Middle frontal gyrus (tissue), 1 donor: ENCODE results near the gene CABP4.

Source experiments
- DNase-seq: peaks from one replicate; pipeline ENCODE4 v3.0.0-alpha.2; 2015; ENCODE audit warnings: low spot score; ENCODE audit errors: extremely low spot score

Gene CABP4

DNA sequence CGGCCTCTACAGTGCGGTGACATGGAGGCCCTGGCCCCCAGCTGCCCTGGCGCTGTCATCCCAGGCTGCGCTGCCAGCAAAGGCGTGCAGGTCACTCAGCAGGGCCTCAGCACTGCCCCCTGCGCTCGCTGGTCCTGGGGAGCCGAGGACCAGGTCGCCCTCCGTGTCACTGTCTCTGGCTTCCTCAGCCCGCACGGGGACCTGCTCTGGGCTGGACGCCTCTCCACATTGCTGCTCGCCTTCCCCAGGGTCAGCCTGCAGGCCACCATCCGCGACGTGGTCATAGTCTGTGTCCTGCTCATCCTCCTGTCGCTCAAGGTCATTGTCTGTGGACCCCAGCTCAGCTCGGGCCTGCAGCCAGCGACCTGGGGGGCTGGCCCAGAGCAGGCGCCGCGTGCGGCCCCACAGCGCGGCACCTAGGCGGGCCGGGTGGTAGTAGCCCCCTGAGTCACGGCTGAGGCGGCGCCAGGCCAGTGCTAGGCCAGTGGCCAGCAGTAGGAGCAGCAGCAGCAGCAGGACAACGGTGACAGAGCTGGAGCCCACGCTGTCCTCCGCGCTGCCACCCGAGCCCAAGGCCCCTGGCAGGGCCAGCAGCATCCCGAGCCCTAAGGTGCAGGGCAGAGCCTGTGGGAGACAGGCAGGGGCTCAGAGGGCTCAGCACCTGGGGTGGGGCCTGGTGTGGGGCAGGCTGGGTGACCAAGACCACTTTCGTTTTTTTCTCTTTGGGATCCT is 19.3 kb upstream of the CABP4 start:
- no peak for DNase-seq

DNA sequence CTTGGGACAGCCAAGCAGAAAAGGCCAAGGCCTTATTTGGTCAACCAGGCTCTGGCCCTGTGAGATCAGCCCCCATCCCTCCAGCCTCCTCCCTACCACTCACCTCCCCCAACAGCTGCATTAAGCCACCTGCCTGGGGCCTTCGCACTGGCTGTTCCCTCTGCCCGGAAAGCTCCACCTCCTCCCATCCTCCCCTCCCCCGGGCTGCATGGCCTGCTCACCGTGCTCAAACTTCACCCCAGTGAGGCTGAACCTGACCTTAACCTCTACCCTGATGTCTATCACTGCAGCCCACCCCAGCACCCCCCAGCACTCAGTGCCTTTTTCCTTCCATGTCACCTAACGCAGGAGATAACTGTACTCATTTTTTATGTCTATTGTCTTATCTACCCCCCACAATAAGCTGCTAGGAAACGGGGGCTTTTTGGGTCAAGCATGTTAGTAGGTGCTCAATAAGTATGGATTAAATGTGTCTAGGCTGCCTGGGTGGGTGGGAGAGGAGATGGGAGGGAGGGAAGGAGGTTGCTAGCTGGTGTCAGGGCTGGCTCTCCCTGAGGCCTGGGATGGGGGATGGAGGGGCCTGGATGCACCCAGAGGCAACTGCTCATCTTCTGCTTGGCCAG is 18.6 kb upstream of the CABP4 start:
- no peak for DNase-seq

DNA sequence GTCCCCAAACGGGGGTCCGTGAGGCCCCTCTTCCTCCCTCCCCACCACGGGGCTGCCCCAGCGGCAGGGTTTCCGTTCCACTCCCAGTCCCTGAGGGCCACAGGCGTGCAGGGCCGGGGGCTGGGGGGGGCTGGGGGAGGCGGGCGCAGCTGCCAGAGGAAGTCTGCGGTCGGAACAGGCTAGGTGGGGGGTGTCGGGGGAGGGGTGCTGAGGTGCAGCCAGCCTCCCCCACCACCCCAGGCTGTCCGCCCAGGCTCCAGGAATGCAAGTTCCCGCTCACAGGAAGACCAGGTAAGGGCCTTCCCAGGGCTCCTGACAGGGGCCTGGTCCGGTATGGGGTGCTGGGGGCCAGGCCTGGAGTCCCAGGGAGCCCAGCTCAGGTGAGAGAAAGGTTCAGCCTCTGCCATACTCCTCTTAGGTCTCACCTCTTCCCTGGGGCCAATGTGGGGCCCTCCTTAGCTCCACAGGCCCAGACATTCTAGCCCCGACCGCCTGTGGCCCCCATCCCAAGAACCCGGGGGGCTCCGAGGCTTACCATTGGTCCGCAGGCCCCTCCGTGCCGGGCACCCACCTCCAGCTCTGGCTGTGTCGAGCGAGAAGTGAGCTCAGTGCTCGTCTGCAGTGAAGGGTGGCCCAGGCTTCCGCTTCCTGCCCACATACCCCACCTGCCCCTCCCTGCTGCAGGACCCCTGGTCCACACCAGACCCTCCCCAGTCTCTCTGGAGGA is 17.9 kb upstream of the CABP4 start, which contains the start of gene PTPRCAP:
PTPRCAP (minus strand) TSS at position 601 of the 727 bp plus-strand sequence; CDS start at position 538, 63 bp downstream.
- DNase-seq, result no peak

DNA sequence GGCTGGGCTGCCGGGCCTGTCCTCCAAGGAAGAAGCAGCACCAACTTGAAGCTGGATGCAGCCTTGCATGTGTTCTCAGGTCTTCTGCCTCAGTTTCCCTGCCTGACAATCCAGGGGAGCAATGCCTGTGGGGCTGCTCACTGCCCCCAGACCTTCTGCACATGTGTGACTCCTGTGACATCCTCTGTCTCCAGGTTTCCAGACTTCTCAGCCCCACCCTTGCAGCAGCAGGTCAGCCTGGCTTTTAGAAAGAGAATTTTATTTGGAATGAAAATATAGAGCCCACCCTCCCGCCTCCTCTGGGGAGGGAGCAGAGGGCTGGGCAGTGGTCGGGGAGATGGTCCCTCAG is 17.4 kb upstream of the CABP4 start:
- no peak for DNase-seq

DNA sequence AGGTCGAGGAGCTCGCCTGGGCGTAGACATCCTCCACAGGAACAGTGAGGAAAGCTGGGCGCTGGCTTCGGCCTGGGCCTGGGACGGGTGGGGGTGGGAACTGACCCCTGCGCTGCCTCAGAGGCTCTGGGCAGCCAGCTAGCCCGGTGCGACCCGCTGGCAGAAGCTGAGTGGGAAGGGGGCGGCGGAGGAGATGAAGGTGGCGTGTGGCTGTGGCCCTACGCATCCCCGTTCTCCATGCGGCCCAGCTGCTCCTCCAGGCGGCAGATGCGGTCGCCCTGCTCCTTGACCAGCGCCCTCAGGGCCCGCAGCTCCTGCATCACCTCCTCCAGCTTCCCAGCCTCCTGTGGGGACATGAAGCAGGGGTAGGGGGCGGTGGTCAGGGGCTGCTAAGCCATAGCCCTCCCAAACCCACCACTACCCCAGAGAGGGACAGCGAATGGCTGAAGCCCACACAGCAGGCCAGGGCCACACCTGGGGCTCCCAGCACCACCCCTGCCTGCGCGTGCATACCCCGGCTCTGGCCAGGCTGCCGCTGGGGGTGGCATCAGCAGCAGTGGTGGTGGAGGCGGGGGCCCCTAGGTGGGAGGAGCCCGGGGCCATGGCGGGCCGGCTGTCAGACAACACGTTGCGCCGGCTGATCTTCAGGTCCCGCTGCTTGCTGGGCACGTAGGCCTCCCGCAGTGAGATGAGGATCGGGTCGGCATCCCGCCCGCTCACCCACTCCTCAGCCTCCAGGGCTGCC is 16.8 kb upstream of the CABP4 start:
- no peak for DNase-seq

DNA sequence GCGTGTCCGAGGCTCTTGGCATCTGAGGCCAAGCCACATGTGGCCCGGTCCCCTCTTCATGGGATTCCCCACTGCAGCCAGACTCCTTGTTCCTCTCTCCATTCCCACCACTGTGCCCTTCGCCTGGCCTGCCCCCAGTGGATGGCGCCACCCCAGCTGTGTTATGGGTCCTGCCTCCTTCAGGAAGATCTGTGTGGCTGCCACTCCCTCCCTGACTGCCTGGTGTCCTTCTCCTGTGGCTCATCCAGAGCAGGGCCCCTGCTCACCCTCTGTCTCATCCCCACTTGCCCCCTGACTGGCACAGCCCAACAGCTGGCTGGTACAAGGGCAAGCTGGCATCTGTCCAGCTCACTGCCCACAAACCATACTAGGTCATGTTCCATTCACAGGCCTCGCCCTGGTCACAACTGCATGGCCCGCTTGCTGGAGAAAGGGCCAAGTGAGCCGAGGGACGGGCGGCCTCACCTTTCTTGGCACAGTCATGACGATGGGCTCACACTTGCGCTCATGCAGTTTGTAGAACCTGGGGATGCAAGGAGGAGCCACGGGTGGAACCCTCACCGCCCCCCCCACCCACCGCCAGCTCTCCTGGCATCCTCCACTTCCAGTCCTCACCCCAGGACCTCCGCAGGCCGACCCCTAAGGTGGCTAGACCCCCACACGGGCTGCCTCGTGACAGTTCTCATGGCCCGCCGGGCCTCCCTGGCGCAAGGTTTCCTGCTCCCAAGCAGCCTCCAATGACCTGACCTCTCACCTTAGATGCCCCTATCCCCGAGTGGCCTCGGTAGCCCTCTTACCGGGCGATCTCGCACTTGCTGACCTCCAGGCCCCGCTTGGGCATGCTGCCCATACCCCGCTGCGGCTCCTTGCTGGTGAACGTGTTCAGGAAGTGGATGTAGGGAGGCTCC is 15.6 kb upstream of the CABP4 start:
- no peak for DNase-seq

DNA sequence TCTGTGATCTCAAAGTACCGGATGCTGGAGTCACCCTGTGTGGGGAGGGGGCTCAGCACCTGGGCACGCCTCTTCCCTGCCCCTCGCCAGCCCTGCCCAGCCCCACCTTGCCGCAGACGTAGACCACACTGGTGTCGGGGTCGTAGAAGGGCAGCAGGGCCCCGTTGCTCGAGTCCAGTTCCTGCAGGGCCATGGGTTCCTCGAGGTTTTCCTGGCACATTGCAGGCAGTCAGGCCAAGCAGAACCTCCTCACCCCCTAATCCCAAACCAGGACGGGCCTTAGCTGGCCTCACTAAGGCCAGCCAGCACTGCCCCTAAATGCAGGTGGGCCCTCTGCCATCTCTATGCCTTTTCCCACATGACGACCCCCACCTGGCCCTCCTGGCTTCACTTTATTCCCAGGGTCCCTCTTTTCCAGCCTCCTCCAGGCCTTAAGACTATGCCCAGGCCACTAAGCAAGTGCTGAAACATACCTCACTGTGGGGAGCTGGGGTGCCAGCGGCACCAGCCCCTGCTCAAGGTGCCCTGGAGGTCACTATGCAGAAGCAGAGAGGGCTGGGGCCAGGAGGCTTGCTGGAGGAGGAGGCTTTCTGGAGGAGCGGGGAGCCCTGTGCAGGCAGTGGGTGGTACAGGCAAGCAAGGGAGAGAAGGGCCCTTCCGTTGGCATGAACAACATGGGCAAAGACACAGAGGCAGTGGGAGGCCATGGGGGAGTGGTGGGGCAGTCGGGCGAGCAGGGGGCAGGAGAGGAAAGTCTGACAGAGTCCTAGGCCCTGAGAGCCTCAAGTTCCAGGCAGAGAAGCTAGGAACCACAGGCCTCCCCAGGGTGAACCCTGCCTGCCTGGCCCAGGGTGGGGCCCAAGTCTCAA is 14.7 kb upstream of the CABP4 start:
- no peak for DNase-seq

DNA sequence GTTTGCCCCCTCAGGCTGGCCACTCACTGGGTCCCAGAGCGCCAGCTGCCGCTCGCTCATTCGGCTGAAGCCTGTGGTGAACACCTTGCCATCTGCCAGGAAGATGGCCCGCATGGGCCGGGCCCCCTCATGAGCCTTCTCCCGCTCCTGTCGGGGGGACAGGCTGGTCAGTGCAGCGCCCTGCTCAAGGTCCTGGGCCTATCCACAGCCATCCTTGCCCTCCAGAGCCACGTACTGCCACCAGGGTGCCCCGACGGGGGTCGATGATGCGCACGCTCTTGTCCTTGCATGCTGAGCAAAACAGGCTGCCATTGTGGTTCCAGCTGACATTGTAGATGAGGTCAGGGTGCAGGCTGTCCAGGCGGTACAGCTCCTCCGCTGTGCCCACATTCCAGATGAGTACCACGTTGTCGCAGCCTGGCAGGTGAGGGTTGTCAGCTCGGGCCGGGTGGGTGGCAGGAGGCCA is 14.0 kb upstream of the CABP4 start:
- no peak for DNase-seq

DNA sequence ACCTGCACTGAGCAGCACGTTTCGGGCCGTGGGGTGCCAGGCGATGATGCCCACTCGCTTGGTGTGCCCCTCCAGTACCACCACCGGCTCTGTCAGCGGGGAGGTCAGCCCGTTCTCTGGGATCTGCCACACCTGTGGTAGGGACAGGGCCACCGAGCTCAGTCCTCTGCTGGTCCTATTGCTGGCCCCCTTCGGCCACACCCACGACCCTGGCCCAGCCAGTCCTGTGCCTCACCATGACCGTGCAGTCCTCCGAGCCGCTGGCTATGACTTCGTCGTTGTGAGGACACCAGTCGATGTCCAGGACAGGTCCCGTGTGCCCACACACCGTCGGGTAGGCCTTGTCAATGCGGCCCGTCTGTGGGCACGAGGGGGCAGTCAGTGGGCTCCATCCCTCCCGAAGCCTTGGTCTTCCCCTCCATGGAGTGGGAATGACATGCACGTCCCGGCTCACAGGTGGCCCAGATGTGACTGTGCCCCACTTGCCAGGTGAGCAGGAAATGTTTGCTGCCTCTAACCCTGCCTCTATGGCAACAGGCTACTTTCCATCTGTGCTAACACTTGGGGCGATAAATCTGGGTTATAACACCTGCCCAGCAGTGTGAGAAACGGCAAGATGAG is 13.3 kb upstream of the CABP4 start:
- DNase-seq, result no peak

DNA sequence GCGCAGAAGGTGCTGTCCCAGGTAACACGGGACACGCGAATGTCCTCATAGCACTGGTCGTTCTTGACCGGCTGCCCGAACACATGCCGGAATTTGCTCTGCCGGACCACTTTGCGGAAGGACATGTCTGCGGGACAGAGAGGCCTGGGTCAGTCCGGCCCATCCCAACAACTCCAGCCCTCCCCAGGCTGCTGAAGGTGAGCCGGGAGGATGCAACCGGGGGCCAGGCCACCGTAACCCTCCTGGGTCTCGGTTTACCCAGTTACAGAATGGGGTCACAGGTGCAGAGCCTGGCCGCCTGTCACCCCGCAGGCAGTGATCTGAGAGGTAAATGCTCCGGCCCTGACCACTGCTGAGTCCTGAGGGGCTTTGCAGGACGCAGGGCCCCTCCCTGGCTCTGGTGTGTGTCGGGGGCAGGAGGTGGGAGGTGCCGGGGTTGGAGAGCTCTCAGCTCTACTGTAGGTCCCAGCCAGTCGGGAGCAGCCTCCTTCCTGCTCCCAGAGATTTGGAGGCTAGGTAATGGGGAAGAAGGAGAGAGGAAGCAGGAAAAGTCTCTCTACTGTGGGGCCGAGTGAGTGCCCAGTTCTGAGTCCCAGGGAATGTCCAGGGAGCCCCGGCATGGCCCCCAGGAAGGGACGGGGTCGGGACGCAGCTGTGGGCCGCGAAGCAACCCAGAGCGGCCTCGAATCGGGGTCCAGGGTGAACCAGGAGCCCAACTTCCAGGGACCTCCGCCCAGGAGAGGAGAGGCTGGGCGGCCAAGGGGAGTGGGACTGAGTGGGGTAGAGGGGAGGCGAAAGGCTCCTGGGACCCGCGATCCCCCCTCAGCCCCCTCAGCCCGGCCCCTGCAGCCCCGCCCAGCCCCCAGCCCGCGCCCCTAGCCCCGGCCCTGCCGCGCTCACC is 12.4 kb upstream of the CABP4 start:
- DNase-seq, result no peak

DNA sequence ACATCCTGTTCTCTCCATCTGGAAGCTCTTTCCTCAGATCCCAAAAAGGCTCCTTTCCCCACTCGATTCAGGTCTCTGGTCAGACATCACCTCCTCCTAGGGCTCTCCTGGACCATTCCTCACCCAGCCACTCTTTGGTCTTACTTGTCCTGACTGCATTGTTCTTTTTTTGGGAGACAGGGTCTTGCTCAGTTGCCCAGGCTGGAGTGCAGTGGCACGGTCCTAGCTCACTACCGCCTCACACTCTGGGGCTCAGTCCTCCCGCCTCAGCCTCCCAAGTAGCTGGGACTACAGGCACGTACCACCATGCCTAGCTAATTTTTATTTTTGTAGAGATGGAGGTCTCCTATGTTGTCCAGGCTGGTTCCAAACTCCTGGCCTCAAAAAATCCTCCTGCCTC is 9.6 kb upstream of the CABP4 start:
- no peak for DNase-seq

DNA sequence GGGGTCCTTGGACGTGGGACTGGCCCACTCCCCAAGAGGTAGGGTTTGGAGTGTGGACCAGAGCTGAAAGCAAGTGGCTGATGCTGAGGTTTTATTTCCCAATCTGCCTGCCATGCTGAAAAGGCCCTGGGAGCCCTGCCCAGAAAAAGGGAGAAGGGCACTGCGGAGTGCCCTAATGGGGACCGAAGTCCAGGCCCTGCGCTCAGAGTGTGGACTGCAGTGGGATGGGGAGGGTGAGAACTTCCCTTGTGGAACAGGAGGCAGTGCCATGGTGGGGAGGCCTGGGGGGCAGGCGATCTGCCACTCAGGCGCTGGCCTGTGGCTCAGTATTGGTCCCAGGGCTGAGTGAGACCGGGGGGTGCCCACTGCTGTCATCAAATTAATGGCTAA is 6.9 kb upstream of the CABP4 start:
- DNase-seq, result no peak

DNA sequence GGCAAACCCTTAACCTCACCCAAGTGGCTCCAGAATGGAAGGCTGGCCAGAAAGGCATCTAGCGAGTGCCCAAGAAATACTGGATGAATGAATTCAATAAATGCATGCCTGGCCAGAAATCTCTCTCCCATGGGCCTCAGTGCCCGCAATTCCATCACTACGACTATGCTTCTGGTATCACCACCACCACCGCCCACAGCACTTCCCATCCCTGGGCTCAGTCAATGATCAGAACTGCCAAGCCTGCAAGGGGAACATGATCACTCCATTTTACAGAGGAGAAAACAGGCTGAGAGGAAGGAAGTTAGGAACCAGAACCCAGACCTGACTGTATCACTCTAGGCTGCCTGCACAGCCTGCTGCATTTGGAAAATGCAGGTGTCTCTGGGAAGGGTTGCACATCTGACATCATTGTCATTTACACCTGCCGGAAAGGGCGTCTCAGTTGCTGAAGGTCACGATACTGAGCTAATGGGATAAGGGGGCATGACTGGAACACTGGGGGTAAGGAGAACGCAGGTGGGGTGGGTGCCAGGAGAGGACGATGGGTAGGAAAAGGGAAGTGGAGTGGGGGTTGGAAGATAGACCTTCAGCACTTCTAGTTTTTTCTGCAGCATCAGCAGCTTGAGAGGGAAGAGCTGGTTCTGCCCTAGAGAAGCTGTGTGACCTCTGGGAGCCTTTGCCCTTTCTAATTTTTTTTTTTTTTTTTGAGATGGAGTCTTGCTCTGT is 5.9 kb upstream of the CABP4 start:
- DNase-seq, result no peak

DNA sequence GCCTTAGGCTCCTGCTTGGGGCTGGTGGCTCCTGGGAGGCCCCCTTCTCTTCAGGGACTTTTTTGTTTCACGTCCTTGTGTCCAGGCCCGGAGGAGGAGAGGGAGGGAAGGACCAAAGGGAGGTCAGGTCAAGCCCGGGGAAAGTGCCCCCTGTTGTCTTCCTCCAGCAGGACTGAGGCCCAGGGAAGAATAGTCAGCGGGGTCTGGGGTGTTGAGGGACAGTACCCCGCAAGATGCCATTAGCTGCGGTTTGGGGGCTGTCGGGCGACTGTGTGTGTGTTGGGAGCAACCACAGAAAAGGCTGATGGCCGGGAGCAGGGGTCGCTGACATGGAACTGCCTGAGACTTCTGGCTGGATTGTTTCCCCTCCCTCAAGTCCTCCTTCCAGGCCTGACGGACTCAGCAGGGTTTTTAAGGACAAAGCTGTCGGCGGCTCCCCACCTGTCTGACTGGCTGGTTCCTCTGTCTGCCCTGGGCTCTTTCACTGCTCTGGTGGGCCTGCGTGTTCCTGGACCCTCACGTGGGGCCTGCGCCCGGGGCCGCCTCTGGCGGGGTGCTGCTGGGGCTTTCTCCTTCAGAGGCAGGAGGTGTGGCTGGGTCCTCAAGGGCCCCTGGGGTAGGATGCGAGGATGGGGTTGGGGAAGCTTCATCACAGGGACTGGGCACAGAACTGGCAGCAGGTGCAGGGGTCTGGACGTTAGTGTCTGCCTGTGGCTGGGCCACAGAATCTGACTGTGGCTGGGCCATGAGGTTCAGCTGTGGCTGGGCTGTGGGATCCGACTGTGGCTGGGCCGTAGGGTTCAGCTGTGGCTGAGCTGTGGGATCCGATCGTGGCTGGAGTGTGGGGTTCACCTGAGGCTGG is 4.1 kb upstream of the CABP4 start:
- DNase-seq, result no peak

DNA sequence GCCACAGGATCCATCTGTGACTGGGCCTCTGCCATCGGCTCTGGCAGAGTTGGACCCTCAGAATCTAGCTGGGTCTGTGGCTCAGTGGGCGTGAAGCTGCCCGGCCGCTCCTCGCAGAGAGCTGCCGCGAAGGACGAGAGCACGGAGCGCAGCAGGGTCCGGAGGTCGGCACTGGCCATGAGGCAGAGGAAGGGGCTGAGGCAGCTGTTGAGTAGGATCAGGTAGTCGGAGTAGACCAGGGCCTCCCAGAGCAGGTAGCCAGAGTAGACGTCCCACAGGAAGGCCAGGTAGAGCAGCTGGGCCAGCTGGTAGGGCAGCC is 3.5 kb upstream of the CABP4 start:
- no peak for DNase-seq

DNA sequence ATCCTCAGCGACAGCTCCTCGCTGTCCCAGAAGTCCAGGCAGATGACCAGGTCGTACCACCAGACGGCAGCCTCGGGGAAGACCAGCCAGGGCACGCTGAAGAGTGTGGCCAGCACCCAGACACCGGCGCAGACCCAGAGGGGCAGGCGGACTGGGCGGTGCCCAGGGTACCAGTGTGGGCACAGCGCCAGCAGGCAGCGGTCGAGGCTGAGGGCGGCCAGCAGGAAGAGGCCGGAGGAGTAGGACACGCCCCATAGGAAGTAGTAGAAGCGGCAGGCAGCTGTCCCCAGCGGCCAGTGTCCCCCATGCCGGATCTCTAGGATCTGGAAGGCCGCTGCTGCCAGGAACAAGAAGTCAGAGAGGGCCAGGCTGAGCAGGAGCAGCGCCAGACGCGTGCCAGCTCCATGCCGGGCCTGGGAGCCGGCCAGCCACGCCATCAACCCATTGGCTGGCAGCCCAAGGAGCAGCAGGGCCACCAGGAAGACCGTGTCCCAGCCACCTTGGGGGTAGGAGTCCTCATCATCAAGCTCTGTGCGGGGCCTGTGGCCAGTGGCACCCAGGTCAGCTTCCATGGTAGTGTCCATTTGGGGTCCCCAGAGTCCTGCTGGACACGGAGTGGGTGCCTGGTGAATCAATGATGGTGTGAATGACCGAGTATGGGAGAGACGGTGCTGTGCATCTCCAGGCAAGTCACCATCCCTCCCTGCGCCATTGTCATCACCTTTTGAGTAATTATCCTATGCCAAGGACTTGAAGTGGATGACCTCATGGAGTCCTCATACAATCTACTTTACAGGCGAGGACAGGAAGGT is 2.8 kb upstream of the CABP4 start, which contains the start of gene GPR152:
GPR152 (minus strand) TSS at position 589 of the 812 bp plus-strand sequence; CDS start at position 584, 5 bp downstream.
- no peak for DNase-seq
